DMS 273 (cell line): ENCODE measurements around the gene KRT79.

Experiments used
- DNase-seq: peaks from one replicate; lab custom pipeline; 2025; ENCODE audit not compliant: unreplicated experiment; lab: John Stamatoyannopoulos, UW

KRT79 gene

DNA sequence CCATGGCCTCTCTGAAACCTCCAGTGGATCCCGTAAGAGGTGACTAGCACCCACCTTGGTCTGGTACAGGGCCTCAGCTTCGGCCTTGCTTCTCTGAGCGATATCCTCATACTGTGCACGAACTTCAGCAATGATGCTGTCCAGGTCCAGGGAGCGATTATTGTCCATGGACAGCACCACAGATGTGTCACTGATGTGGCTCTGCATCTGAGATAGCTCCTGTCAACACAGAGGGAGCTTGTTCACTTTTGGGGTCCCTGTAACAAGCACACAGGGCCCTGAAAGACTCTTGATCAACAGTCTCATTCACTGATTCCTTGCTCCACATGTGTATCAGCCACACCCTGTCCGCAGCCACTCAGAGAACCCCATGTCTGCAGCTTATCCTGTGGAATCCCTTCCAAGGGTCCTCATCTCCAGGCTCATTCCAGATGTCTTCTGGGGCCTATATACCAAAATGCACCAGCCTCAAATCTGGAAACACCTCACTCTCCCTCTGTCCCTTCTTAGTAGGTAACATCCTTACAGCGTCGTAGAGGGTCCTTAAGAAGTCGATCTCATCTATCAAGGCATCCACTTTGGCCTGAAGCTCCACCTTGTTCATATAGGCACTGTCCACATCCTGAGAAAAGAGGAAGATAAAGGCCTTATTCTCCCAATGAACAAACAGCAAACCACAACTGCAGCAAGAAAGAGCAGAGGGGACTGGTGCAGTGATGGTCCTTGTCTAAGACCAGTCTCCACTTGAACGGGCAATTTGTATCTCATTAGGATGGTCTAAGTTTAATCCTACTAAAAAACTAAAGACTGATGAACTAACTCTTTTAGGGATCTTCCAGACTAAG lies 41.7 kb downstream of the KRT79 start:
- DNase-seq, result no peak

DNA sequence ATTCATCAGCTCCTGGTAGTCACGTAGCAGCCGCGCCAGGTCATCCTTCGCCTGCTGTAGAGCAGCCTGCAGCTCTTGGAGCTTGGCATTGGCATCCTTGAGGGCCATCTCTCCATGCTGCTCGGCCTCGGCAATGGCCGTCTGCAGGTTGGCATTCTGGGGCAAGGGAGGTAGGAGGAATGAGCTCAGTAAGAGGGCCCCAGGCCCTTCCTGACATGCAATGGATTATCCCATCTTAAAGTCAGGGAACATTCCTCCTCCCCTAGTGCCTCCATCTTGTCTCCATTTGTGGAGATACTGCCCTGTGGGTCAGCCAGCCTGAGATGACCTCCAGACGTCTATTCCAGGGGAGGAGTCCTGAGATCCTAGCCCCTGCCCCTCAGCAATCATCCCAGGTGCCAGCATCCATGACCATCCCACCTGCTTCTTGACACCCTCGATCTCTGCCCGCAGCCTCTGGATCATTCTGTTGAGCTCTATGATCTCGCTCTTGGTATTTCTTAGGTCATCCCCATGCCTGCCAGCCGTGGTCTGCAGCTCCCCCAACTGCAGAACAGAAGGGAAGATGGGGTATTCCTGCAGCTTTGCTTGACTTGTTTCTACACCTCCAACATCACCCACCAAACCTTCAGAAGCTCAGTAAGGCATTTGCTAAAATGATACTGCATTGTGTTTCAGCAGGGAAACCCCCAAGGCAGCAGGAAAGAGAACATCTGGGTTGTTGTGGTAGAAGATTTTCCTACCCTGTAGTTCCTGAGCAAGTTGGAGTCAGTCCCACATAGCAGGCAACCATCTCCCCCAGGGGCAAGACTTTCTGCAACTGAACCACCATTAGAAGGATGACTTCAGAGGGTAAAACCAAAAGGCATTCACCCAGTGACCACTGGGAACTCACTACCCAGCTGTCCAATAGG lies 42.6 kb downstream of the KRT79 start:
- DNase-seq, result no peak

DNA sequence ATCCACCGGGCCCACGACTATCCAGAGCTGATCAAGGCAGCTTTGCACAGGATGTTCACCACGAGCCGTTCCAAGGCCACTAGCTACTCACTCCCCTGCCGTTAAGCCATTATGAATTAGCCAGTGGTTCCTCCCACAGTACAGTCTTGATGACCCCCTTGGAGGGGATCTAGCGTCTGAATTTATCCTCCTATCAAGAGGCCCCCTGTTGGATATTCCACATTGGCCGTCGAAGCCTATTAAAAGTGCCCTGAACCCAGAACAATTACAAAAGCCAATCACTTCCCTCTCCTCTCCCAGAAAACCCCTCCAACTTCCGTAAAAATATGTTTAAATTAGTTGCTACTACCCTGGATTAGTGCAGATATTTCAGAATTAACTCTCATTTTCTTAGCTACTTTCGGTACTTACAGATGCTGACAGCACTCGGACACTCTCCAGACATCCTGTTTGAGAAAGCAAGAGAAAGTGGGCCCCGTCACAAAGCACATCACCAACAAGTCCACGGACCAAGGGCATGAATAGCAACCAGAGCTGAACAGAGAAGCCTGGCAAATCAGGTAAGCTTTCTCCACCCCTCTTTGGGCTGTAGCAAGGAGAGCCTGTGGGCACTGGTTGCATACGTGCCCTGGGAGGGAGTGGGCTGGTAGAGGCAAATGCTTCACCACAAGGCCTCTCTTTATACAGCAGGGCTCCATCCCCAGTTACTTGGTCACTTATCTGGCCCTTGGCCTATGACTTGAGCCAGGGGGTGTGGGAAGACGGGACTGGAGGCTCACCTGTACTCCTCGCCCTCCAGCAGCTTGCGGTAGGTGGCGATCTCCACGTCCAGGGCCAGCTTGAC lies 43.5 kb downstream of the KRT79 start:
- no peak for DNase-seq

DNA sequence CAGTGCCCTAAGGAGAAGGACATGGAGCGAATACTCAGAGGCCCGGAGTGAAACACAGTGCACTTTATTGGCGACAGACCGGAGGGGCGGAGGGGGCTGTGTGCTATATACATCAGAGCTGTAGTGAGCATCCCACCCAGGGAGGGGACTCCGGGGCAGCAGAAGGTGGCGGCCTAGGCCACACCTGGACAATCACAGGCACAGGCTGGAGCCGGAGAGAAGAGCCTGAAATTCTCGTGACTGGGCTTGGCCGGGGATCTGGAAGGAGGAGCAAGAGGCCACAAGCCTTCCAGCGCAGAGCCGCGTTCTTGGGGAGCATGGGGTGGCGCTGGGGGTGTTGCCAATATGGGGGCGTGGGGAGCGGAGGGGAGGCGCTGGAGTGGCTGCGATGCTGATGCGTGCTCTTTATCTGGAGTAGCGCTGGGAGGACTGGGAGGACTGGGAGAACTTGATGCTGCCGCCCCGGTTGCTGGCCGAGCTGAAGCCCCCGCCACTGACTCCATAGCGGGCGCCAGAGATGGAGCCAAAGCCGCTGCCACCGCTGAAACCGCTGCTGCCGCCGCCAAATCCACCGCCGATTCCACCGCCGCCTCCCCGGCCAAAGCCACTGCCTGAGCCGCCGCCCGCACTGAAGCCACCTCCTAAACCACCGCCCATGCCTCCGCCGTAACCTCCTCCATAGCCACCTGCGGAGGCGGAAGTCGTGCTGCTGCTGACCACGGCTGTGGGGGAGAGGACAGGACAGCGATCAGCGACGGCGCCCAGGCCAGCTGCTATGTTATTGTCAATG lies 44.3 kb downstream of the KRT79 start:
- no peak for DNase-seq

DNA sequence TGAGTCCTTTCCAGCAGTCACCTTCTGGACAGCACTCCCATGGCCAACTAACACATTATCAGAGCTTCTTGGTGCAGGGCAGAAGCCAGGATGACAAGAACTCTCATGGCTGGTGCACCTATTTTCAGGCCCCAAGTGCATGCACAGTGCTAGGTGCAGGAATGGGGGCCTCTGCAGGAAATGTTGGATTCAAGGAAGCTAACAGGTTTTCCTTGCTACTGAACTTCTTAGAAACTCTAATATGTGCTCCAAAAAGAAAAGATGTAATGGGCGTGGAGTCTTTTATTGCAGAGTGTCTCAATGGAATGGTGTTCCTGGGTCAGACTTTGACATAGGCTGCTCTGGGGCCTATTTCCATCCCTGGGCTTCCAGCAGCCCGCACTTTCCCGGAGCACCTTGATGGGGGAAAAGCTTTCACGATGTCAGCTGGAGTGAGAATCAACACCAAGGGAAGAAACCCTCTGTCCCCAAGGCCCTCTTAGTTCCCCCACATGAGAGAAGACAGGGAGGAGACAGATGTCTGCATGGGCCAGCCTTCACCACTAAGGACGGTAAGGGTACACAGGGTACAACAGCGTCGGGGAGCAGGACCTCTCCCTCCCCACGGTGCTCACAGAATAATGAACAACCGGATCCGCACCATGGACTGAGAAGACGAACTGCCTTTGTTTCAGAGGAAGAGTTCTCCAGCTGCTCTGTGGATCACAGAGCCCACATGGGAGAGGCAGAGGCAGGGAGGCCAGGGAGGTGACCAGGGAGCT lies 45.1 kb downstream of the KRT79 start:
- DNase-seq, result no peak

DNA sequence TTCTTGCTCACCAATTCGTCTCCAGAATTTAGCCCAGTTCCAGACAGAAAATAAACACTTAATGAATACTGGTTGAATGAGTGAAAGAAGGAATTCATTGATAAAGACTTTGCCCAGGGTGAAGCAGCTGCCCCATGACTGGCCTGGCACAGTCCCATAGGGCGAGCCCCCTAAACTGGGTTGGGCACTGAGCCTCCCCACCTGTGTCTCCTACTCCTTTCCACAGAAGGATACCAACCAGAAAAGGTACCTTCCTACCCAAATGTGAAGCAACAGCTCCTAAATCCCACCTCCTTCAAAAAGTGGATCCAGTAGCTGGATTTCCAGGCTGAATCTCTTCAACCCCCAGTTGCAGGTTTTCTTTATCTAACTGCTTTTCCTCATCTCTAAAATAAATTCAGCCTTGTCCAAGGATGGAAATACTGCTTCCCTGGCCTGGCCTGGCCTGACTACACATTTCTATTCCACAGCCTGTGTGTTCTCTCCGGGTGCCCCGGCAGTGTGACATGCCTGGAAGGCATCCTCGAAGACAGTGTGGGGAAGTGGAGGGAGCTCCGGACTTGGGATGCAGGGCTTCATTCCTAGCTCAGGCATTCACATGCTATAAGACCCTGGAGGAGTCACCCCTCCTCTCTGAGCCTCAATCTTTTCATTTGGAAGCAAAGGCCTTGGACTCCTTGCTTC lies 45.8 kb downstream of the KRT79 start:
- DNase-seq, result no peak

DNA sequence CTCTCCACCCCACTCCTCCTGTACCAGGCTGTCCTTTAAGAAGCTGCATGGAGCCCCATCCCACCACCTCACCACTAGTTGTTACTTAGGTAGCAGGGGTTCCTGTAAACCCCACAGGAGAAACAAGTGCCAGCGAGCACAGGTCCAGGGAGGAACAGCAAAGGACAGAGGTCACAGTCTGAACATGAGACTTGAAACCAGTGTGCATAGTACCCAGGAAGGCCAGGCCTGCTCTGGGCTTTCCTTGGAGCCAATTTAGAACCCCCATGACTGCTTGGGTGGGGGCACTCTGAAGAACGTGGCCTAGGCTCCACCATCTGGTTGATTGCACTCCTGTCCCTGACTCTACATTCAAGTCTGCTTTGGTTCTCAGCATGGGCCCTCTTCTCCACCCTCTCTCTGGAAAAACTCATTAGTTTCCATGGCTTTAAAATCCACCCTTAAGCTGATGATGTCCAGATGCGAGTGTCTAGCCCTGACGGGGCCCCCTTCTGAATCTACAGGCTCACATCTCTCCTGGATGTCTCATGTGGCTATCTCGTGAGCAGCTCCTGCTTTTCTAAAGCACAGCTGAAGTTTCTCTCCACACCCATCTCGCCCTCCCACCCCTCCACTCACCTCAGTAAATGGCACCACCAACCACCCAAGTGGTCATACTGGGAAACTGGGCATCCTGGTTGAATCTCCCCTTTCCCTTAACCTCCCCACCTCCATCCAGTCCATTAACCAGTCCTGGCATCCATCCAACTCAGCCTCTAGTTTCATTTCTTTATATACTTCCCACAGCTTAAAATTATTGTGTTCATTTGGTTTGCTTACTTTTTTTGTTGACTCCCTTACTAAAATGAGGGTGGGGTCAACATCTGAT lies 46.6 kb downstream of the KRT79 start:
- peak; percentile 2 for DNase-seq

DNA sequence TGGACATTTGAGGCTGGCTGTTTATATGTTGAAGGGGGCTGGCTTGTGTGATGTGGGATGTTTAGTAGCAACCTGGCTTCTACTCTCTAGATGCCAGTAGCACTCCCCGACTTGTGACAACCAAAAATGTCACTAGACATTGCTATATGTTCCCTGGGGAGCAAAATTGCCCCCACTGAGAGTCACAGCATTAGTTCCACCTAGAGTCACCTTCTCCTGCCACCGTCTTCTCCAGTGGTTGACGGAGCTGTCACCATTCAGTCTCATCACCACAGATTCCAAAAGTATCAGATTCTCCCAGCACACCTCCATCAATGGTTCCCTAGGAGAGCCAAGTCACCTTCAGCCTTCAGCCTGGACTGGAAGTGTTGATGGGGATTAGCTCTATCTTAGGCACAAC lies 49.2 kb downstream of the KRT79 start:
- no peak for DNase-seq

DNA sequence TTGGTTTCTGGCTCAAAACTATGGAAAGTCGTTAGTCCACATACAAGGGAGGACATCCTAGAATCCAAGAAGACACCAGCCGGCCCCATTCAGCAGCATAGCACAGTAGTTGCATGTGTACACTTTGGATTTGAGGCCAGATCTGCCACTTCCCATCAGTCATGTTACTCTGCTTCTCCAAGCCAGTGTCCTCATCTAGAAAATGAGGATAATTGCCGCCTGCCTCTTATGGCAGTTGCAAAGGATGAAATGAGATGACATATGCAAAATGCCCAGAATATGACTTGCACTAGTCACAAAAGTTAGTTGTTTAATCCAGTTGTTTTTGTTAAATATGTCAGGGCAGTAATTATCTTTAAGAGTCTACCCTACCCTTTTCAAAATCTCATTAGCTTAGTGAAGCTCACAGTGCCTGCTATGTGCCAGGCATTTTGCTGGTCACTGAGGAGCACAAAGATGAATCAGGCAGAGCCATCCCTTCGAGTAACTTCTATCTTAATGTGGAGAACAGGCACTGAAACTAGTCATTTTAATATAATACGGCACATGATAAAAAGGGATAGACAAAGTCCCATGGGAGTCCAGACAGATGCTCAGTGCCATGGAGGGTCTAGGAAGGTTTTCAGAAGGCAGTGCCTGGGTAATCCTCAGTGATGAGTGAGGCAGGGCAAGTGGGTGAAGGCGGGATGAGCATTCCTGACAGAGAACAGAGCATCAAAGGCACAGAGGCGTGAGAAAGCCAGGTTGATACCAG lies 50.4 kb downstream of the KRT79 start:
- no peak for DNase-seq

DNA sequence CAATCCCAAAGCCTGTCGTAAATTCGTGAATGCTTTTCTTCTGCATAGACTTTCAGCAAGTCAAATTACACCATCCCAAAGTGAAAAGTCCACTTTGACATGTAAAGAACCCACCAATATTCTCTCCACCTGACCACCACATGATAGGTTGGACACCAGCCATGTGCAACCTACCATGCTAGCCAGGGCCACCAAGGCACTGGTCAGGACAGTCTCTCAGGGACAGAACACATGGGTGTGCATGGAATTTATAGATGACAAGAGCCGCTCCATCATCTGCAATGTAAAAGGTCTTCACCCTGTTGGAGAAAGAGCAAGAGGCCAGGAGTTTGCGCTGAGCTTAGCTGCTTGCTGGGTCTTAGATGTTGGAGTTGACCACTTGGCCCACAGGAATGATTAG lies 51.6 kb downstream of the KRT79 start:
- DNase-seq, result no peak

DNA sequence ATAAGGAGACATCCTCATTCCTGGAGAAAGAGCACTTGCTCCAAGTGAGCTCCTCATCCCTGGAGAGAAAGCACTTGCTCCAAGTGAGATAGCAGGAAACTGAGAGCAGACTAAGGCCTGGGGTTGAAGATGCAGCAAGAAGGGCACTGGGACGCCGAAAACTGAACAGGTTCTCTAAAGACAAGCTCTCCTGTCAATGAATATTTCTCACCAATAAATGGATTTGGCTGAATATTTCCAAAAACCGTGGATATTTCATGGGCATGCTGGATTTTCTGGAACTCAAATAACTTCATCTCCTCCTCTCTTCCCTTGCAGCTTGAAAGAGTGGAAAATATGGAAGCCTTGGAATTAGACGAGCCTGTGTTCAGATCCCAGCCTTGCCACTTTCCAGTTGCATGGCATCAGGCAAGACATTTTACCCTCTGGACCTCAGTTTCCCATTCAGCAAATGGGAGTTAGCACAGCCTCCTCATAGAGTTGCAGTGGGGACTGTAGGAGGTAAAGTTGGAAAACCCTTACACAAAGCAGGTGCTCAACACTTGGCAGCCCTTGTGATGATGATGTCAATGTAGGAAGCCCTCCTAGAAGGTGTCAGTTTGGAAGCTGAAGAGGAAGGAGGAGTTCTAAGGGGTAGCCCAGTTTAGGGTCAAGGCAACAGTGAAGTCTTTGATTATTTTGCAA lies 52.6 kb downstream of the KRT79 start:
- DNase-seq, result no peak

DNA sequence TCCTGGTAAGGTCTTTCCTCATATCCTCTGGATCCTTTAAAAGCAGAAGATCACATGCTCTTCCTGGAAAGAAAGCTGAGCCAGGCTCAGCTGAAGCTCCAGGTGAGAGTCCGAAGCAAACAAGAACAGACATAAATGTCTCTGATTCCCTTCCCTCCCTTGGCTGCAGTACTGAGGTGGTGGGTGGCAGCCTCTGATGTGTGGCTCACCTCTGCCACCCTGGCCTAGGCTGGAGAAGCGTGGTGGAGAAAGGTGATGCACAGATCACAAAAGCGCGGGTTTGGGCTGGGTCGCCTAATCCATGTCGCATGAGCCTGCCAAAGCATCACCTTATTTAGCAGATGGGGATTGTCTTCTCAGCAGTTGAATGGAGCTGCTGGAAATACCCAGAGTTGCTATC lies 54.2 kb downstream of the KRT79 start:
- DNase-seq, result no peak

DNA sequence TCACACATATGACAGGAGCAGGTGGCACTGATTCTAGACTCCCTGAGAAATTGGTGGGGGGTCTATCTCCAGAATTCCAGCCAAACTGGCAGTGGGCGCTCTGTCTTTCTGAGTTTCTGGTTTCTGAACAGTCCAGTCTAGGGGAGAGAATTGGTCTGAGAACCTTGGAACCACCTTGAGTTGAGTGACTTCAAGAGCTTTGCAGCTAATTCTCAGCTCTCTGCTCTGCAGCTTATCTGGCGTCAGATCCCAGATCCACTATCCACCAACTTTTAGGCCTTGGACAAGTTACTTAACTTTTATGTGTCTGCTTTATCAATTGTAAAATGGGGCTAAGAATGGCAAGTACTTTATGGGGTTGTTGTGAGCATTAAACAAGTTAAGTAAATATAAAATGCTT lies 55.3 kb downstream of the KRT79 start:
- no peak for DNase-seq

DNA sequence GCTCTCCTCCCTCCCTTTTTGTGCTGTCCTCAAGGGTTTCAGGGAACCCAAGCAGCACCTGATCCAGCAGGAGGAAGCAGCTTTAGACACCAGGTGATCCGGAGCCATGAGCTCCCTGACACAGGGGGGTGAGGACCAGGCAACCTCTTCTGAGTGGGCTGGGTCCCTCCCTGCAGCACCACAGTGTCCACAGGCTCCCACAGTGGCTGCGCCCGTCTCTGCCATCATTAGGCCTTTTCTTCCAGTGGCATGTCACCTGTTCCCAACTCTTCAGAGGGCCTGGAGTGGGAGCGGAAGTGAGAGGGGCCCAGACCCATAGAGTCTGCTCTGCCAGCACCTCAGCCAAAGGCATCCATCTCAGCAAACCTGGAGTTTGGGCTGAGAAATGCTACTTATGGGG lies 56.5 kb downstream of the KRT79 start:
- no peak for DNase-seq

DNA sequence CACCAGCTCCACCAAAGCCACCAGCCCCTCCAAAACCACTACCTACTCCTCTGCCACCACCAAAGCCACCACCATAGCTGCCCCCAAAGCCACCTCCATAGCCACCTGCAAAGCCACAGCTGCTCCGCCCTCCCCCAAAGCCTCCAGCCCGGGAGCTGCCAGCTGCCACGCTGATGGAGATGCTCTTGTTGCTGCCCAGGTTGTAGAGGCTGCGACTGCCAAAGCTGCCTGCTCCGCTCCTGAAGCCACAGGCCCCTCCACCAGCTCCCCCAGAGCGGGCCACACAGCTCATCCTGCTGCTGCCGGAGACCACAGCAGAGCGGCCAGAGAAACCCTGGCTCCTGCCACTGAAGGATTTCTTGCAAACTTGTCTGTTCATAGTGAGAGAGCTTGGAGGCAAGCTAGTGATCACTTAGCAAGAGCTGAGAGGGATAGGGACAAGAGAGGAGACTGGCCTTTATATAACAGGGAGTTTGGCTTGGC lies 57.2 kb downstream of the KRT79 start, which contains the start of gene KRT76:
Gene KRT76 (minus strand): TSS at position 433 of the 483 bp plus-strand sequence. CDS start 54 bp downstream, at position 379.
- no peak for DNase-seq

DNA sequence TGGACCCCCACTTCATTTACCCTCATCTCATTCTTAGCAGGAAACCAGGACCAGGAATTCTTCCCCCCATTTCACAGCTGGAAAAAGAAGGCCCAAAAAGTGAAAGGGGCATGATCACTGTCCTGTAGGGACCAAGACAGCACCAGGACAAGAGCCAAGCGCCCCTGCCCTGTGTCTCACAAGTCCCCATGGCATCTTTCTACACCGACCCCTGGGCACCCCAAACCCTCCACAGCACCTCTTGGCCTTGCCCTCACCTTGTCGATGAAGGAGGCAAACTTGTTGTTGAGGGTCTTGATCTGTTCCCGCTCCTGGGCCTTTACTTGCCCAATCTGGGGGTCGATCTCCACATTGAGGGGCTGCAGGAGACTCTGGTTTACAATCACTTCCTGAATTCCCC lies 57.7 kb downstream of the KRT79 start:
- no peak for DNase-seq
